Measurements from ENCODE around the gene IER3.

DNA sequence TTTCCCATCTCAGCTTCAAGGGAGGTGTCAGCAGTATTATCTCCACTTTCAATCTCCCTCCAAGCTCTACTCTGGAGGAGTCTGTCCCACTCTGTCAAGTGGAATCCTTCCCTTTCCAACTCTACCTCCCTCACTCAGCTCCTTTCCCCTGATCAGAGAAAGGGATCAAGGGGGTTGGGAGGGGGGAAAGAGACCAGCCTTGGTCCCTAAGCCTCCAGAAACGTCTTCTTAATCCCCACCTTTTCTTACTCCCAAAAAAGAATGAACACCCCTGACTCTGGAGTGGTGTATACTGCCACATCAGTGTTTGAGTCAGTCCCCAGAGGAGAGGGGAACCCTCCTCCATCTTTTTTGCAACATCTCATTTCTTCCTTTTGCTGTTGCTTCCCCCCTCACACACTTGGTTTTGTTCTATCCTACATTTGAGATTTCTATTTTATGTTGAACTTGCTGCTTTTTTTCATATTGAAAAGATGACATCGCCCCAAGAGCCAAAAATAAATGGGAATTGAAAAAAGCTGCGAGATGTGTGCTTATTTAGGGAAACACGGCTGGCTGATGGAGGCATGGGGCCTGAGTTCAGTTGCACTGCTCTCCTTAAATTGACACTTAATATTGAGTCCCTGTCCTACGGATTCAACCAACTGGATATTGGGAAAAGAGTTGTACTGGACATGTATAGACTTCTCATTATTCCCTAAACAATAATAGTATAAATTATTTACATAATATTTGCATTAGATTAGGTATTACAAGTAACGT lies 19.3 kb downstream of the IER3 start:
- TF ChIP-seq, protein P1, sequence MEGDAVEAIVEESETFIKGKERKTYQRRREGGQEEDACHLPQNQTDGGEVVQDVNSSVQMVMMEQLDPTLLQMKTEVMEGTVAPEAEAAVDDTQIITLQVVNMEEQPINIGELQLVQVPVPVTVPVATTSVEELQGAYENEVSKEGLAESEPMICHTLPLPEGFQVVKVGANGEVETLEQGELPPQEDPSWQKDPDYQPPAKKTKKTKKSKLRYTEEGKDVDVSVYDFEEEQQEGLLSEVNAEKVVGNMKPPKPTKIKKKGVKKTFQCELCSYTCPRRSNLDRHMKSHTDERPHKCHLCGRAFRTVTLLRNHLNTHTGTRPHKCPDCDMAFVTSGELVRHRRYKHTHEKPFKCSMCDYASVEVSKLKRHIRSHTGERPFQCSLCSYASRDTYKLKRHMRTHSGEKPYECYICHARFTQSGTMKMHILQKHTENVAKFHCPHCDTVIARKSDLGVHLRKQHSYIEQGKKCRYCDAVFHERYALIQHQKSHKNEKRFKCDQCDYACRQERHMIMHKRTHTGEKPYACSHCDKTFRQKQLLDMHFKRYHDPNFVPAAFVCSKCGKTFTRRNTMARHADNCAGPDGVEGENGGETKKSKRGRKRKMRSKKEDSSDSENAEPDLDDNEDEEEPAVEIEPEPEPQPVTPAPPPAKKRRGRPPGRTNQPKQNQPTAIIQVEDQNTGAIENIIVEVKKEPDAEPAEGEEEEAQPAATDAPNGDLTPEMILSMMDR (IDR thresholded peaks at IDR 0.05), result no peak
- TF ChIP-seq POLR2A (IDR thresholded peaks at IDR 0.05), result no peak
